Left forelimb (tissue), 1 donor: ENCODE results near the gene SCAPER.
"Not testable (repeated sequence)": the region's sequence is repeated elsewhere in the genome, so short reads cannot be mapped to it uniquely, and the experiment has no call there.

Source experiments
- DNase-seq: peaks from one replicate; pipeline ENCODE4 v3.0.0-alpha.2; 2018; ENCODE audit warnings: low spot score

SCAPER gene

GRCh38 chr15:76313175-76313567, 592.0 kb downstream of the SCAPER start:
- not testable (repeated sequence) for DNase-seq

- DNase-seq = no peak
Observed at GRCh38 chr15:76312540-76313174, 592.5 kb downstream of the SCAPER start.

GRCh38 chr15:76311100-76311953, 593.8 kb downstream of the SCAPER start, which contains the start of gene ETFA:
Gene ETFA (minus strand): TSS chr15:76311469. CDS start chr15:76311388, 81 bp downstream.
- peak; percentile 96 for DNase-seq

DNA sequence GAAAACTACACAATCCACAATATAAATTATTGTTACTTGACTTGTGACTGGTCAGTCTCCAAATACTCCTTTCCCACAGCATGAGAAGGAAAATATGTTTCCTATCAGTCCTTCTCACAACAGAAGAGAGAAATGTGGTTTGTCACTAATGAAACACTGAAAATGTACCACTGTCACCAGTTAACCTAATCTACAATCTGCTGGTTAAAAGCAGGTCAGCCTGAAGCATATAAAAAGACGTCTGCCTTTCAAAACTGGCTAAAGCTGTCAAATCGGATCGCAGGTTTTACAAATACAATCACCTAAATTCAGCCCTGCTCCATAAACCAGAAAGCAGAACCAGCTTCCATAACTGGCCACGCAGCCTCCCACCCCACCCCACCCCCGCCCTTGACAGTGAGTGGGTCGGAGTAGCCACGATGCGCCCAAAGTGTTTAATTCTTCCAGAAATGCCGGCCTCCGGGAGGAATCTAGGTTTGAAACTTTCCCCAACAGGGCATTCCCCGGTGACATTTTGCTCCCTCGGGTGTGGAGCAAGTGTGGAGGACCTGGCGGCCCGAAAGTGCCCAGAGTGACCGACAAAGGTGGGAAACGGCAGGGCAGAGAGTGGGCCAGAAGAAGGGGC, 594.6 kb downstream of the SCAPER start:
- DNase-seq = peak; percentile 76

- no peak for DNase-seq
Observed at GRCh38 chr15:76309601-76310330, 595.4 kb downstream of the SCAPER start.

GRCh38 chr15:76303909-76304308, 601.2 kb downstream of the SCAPER start:
- DNase-seq = no peak

DNA sequence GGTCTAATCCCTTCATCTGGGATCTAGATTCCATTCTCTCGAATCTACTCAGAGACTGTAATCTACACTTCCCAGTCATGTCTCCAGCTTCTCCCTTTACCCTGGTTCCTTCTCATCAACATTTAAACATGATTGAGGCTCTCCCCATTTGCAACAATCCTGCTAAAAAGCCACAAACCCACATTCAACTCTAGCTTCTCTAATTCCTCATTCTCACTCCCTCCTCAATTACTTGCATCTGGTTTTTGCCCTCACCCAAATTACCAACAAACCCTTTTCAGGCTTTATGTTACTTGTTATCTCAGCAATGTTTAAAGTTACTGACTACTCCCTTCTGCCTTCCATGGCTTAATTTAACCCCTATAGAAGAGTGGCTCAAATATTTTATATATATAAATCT, 605.4 kb downstream of the SCAPER start:
- DNase-seq = no peak

DNA sequence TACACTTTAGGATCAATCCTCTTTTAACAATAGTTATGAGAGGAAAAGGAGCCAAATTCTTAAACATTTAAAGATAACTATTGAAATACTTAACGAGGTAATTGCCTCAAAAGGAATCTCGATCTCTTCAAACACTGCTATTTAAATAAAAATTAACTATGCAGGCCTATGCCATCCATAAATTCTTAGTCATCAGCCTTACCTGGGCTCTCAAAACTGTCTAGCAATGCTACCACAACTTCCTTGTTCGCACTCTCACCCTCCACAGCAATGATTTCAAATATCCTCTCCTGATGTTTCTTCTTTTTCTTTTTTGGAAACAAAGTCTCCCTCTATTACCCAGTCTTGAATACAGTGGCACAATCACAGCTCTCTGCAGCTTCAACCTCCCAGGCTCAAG, 606.2 kb downstream of the SCAPER start:
- DNase-seq = no peak

- DNase-seq = not testable (repeated sequence)
Observed at GRCh38 chr15:76297951-76298350, 607.2 kb downstream of the SCAPER start.
